Testis (tissue), 3 donors: ENCODE results near the gene ITPKB. TPM values are rescaled to one million over a fixed set of nuclear protein-coding genes. Genes with fewer than 3 reads are reported as not detected.

Experiments used
- DNase-seq: peaks from one replicate; pipeline ENCODE4 v3.0.0-alpha.2; 2019
- H3K27ac ChIP-seq, 2 donors: fragments of 200-600 bp; sonication (generic); one replicate each; pipeline ENCODE4 v1.5.1; 2019
- H3K27me3 ChIP-seq: fragments of 200-600 bp; sonication (generic); one replicate; pipeline ENCODE4 v1.5.1; 2019
- H3K36me3 ChIP-seq: fragments of 200-600 bp; sonication (generic); one replicate; pipeline ENCODE4 v1.5.1; 2017; ENCODE audit warnings: low read depth; ENCODE audit errors: missing control alignments
- H3K4me1 ChIP-seq: fragments of 200-600 bp; sonication (generic); one replicate; pipeline ENCODE4 v1.5.1; 2019
- H3K4me3 ChIP-seq, 2 donors: fragments of 200-600 bp; sonication (generic); one replicate each; pipeline ENCODE4 v1.5.1; 2017 to 2019
- H3K9me3 ChIP-seq: fragments of 200-600 bp; sonication (generic); one replicate; pipeline ENCODE4 v1.5.1; 2017
- CTCF ChIP-seq, 3 experiments: fragments of 450-650 bp in 2 of 3; fragments of 200-600 bp in 1 of 3; sonication (generic) in 1 of 3; IDR thresholded peaks; one replicate each; pipeline ENCODE4 v1.5.1; 2016 to 2019; ENCODE audit warnings: antibody characterized with exemption in 3 of 3, mild to moderate bottlenecking in 2 of 3, moderate library complexity in 1 of 3
- POLR2A ChIP-seq: fragments of 450-650 bp; IDR thresholded peaks from one replicate; pipeline ENCODE4 v1.6.1; 2017; ENCODE audit warnings: antibody characterized with exemption, mild to moderate bottlenecking, moderate library complexity
- WGBS, 2 donors: methylation state at CpG; one replicate each; pipeline ENCODE4 v1.1.5; 2018; 5-methylcytosine and 5-hydroxymethylcytosine counted together
- intact Hi-C: fragments of 100-400 bp; cut with DNase I; formaldehyde crosslinking; loops from one replicate; pipeline ENCODE4 v1.15.1; 2023; ENCODE audit warnings: low total_unique reads
- polyA plus RNA-seq: library from polyadenylated mRNA; stranded (reverse); fragments of 350-450 nt; fragmentation: Illumina TruSeq; extraction: RNeasy Lipid Tissue Mini Kit (QIAGEN cat#74804); gene quantifications from one replicate; pipeline ENCODE4 v1.2.3, GENCODE V29; 2014; ENCODE audit warnings: low read depth, low replicate concordance; ENCODE audit not compliant: insufficient read depth
- total RNA-seq, 2 donors: library from RNA; depleted of rRNA; stranded (reverse); fragments of >200 nt; gene quantifications; one replicate each; pipeline ENCODE4 v1.2.3, GENCODE V29; 2016

Gene ITPKB
- total and polyA plus RNA-seq, 3 donors from 2014 or later: 11.4 to 18.0 (median 13.5) TPM

DNA sequence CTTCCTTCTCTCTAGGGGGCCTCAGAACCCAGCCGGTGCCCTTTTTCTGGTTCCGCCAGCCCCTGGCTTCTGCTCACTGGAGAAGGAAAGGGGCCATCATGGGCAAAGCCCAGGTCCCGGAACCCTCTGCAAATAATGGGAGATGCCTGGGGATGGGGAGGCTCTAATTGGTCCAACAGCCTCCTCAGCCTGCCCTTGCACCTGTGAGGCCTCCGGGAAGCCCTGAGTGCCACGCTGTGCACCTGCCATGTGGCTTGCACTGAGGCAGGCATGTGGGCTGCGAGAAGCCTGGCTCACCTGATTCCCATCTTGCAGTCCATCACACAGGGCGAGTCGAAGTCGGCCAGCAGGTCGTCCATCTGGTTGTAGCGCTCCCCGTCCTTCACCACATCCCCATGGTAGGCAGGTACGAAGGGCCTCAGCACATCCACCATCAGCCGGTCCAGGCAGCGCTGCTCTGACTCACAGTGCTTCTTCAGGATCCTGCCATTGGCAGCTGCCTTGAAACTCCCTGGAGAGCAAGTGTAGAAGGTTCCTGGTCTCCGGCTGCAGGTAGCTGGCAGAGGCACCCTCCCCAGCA is 92.1 kb downstream of the ITPKB start:
- no peaks in the 10 kb centered on the region for H3K36me3 ChIP-seq
- 95 to 96% methylated on average over 14 to 16 of the region's 16 CpGs for WGBS, 2 donors
- no peak for TF ChIP-seq CTCF (IDR thresholded peaks at IDR 0.05)
- TF ChIP-seq POLR2A: no peak
- no peak overlapping the region for H3K27ac ChIP-seq
- intact Hi-C loops: loop anchor here (10.0 kb wide), 1 partner anchor 88 kb away; the partner anchor contains the start of gene ITPKB
- no peaks in the 10 kb centered on the region for H3K27me3 ChIP-seq
- H3K4me3 ChIP-seq: no peak overlapping the region
- no peaks in the 10 kb centered on the region for H3K9me3 ChIP-seq
- peaks cover 2% of the 10 kb centered on the region for H3K4me1 ChIP-seq
- DNase-seq: no peak

DNA sequence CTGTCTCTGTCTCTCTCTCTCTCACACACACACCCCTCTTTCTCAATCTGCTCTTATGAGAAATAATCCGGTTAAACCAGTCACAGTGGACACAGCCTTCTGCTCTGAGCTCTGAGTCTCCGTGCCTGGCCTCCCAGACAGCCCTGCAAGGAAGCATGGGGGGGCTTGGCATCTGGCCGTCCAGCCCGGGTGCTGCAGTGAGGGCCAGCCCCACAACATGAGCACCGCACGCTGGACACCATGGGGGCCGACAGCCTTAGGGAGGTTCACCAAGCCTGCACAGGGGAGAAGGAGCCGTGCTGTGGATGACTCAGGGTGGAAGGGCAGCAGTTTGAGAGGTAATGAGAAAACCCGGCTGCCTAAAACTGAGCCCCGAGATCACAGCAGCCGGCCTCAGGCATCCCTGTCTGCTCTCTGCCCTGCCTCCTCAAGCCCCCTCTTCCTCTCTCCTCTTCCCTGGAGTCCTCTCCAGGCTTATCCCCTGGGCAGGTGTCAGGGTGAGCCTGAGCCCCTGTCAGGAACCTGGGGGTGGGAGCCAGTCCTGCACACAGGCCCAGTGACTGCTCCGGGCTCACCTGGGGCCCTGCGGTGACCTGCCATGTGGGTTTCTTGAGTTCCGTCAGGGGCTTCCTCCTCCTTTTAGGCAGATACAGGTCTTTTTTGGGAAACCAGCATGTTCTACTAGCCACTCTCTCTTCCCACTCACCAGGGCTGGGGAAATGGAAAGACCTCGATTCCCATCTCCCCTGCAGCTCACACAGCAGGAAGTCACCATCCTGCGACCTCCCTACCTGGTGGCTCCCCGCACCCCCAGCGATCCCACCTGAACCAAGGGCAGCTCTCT is 92.8 kb downstream of the ITPKB start:
- Histone ChIP-seq H3K27ac (no peak overlapping the region), H3K27me3 (no peaks in the 10 kb centered on the region), H3K36me3 (no peaks in the 10 kb centered on the region), H3K4me3 (no peak overlapping the region), H3K4me1 (peaks cover 2% of the 10 kb centered on the region), H3K9me3 (no peaks in the 10 kb centered on the region)
- intact Hi-C loops: loop anchor here (10.0 kb wide), 1 partner anchor 89 kb away; the partner anchor contains the start of gene ITPKB
- TF ChIP-seq POLR2A (no peak), CTCF (IDR thresholded peaks at IDR 0.05) (no peak)
- DNase-seq: no peak
- 81 to 85% methylated on average over 15 to 18 of the region's 18 CpGs for WGBS, 2 donors

- Histone ChIP-seq H3K4me3 (no peak overlapping the region), H3K9me3 (no peaks in the 10 kb centered on the region), H3K36me3 (no peaks in the 10 kb centered on the region), H3K4me1 (no peaks in the 10 kb centered on the region), H3K27me3 (no peaks in the 10 kb centered on the region), H3K27ac (no peak overlapping the region)
- TF ChIP-seq CTCF (IDR thresholded peaks at IDR 0.05) (no peak), POLR2A (no peak)
- WGBS, 2 donors: 78 to 84% methylated on average over 8 to 10 of the region's 10 CpGs
- intact Hi-C loops: loop anchor here (10.0 kb wide), 1 partner anchor 89 kb away; the partner anchor contains the start of gene ITPKB
- no peak for DNase-seq
These were observed 93.7 kb downstream of the ITPKB start for GRCh38 chr1:226645279-226645976.

- H3K36me3 ChIP-seq: no peaks in the 10 kb centered on the region
- no peak for DNase-seq
- TF ChIP-seq POLR2A: no peak
- TF ChIP-seq CTCF (IDR thresholded peaks at IDR 0.05): no peak
- H3K4me1 ChIP-seq: no peaks in the 10 kb centered on the region
- no peak overlapping the region for H3K27ac ChIP-seq
- no peaks in the 10 kb centered on the region for H3K9me3 ChIP-seq
- H3K4me3 ChIP-seq: no peak overlapping the region
- no peaks in the 10 kb centered on the region for H3K27me3 ChIP-seq
- WGBS, 2 donors: 93 to 95% methylated on average over 6 to 10 of the region's 10 CpGs
- intact Hi-C loops: loop anchor here (10.0 kb wide), 1 partner anchor 90 kb away; the partner anchor contains the start of gene ITPKB
These were observed 94.4 kb downstream of the ITPKB start for GRCh38 chr1:226644541-226645176.
